A673 (cell line): ENCODE data around the gene RND3.

Experiments
- CTCF ChIP-seq: fragments of 300-800, 200-600 bp; sonication (generic); conservative IDR thresholded peaks from 2 replicates; pipeline ENCODE4 v1.5.1; 2017; ENCODE audit warnings: low read depth, mild to moderate bottlenecking, antibody characterized with exemption, low read length, moderate library complexity, mixed read lengths
- EZH2 ChIP-seq: fragments of 200-600 bp; sonication (generic); IDR thresholded peaks from 2 replicates; pipeline ENCODE4 v1.6.1; 2017; ENCODE audit warnings: borderline replicate concordance, low read depth, mild to moderate bottlenecking, mixed read lengths, antibody characterized with exemption, low read length; ENCODE audit not compliant: poor library complexity, severe bottlenecking

- TF ChIP-seq CTCF (no peak), EZH2 (no peak)
Observed at GRCh38 chr2:150526006-150526405, 38.5 kb upstream of the RND3 start.
